HG03558 (cell line): ENCODE measurements around the gene CHRNA4.
"Not testable (repeated sequence)": the region's sequence is repeated elsewhere in the genome, so short reads cannot be mapped to it uniquely, and the experiment has no call there.

ENCODE experiments used
- ATAC-seq: cut with Tn5 transposase; IDR thresholded peaks from one replicate; pipeline ENCODE4 v1.9.1; 2021; ENCODE audit warnings: moderate number of reproducible peaks; ENCODE audit not compliant: unreplicated experiment; ENCODE audit errors: extremely low read depth

CHRNA4 gene

DNA sequence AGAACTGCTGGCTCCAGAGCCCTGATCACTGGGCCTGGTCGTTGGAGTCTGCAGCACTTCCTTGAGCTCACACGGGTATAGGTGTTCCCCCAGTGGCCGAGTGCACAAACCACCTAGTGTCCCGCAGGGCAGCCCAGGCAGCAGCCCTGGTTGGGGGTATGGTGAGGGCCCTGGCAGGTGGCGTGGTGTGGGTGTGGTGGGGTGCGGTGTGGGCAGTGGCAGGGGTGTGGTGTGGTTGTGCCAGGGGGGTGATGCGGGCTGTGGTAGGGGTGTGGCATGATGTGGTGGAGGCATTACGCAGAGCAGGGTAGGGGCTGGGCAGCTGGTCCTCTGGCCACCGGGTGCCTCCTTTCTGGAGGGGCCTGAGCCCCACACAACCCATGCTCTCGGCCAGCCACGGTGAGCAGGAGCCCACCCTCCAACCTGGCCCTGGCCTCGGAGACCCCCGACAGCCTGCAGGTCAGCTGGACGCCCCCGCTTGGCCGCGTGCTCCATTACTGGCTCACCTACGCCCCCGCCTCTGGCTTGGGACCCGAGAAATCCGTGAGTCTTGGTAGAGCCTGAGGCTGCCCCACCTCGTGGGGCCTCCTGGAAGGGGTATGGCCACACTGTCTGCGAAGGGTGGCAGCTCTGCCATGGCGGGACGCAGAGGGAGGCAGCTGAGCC, 47.7 kb downstream of the CHRNA4 start:
- no peak for ATAC-seq

DNA sequence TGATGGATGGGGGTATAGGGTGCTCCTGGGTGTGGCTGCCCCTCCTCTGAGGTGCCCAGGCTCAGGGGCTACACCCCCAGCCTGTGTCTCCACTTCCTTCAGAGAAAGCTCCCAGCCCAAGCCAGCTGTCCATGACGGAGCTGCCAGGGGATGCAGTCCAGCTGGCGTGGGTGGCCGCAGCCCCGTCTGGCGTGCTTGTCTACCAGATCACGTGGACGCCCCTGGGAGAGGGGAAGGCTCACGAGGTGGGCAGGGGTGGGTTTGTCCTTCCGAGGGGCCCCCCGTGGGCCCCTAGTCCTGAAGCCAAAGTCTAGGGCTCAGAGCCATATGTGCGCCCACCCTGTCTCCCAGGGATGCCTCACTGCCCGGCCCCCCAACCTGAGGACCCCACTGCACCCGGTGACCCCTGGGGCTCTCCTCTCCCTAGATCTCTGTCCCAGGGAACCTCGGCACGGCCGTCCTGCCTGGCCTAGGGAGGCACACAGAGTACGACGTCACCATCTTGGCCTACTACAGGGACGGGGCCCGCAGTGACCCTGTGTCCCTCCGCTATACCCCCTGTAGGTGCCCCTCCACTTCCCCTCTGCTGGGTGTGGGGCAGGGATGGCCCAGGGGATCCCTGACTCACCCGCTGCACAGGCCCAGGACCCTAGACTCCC, 48.3 kb downstream of the CHRNA4 start:
- no peak for ATAC-seq

DNA sequence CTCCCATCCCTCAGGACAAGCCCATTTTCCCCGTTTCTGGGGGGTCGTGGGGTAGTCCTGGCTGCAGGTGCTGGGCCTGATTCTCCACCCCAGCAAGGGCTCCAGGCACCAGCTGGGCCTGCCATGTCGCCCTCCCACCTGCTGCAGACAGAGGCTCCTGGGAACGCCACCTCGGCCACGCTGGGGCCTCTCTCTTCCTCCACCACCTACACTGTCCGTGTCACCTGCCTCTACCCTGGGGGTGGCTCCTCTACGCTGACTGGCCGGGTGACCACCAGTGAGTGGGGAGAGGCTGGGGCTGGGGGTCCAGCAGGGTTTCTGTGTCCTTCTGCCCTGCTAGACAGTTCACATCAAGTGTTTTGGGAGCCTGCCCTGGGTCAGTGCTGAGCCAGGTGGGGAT, 48.9 kb downstream of the CHRNA4 start:
- ATAC-seq: no peak

DNA sequence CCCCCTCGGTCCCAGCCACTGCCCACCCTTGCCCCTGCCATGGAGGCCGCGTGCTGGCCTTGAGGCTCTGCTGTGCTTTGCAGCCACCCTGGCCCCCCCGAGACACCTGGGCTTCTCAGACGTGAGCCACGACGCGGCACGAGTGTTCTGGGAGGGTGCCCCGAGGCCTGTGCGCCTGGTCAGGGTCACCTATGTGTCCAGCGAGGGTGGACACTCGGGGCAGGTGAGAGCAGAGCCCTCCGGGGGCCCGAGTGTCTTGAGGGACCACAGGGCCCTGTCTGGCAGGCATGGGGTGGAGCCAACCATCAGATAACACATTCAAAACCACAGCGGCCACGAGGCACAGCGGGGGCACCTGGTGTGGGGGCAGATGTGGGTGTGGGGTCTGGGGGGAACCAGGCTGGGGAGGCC, 49.3 kb downstream of the CHRNA4 start:
- no peak for ATAC-seq

DNA sequence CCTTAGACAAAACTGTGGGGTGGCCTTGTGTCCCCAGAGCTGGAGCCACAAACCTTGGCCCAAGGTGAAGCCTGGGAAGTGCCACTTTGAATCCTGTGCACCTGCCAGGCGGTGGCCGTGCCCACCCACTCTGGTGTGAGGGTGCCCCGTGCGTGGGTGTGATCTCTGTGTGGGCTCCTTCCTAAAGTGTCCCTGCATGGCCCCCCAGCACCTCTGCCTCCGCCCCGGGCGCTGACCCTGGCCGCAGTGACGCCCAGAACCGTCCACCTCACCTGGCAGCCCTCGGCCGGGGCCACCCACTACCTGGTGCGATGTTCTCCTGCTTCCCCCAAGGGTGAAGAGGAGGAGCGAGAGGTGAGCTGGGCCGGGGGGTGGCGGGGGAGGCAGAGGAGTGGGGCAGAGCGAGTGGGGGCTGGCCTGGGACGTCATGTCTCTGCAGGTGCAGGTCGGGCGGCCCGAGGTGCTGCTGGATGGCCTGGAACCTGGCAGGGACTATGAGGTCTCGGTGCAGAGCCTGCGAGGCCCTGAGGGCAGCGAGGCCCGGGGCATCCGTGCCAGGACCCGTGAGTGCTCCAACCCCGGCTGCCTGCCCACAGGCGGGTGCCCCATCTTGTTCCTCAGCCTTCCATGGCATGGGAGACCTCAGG, 49.8 kb downstream of the CHRNA4 start:
- ATAC-seq: no peak

DNA sequence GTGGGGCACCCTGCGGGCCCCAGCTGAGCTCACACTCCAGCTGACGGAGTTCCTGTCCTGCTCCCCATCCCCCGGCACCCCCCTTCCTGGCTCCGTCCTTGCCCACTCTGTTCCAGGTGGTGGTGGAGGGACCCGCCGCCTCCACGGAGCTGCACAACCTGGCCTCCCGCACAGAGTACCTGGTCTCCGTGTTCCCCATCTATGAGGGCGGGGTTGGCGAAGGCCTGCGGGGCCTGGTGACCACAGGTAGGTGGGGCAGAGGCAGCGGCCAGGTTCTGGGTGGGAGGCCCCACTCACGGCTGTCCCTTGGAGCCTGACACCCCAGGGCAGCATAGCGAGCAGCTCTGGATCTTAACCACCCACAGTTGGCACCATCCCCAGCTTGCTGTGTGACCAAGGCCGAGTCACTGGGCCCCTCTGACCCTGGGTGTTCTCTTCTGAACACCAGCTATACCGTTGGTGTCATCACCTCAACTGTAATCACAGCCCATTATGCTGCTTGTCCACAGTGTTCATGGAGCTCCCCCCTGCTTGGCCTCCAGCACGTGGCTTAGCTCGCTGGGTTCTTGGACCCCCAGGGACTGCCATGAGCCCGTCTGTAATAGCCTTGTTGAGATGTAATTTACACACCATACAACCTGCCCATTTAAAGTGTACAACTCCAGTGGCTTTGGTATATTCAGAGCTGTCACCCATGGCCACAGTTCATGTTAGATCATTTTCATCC, 50.7 kb downstream of the CHRNA4 start:
- no peak for ATAC-seq

DNA sequence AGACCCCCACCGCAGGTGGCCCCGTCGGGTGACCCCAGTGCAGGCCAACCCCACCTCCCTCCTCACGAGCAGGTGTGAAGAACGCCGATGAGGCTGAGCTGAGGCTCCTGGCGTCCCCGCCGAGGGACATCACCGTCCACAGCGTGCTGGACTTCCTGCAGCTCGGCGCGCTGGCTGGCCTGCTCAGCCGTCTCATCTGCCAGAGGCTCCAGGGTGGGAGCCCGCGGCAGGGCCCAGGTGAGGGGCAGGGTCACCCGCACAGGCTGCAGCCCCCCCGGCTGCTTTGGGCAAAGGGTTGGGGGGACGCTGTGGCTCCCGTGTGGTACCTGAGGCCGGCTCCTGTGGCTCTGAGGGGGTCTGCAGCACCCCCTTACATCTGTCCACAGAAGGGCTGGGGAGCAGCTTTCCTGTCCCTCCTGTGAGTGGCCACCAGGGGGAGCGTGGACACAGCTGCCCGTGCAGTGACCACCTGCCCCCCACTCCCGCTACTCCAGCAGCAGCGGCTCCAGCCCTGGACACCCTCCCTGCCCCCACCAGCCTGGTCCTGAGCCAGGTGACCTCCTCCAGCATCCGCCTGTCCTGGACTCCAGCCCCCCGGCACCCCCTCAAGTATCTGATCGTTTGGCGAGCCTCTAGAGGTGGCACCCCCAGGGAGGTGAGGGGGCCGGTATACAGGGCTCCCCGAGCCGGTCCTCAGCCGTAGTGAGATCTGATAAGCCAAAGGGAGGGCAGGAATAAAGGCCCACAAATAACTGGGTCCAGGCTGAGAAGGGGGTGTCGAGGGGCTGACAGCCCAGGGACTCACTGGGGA, 51.7 kb downstream of the CHRNA4 start:
- no peak for ATAC-seq

DNA sequence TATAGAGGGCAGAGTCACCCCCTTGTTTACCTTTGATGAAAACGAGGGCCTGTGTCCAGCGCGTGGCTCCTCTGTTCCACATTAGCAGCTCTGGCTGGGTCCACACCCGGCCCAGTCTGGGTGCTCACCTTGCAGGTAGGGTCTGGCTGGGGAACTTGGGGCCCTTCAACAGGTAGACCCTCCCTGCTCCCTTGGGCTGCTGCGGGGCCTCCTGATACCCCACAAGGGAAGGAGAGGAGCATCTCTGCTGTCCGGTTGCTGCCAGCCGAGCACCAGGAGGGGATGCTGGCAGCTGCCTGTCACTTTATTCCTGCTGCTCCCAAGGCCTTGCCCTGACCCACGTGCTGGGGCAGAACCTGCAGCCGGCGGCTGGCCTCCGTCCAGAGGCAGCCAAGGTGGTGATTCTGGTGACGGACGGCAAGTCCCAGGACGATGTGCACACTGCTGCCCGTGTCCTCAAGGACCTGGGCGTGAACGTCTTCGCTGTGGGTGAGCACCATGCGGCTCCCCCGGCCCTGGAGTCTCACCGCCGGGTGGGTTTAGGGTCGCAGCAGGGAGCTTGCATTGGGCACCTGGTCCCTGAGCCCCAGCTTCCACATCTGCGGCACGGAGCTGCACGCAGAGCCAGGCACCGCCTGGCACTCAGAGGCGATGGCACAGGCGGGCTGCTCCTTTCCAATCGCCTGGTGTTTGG, 52.8 kb downstream of the CHRNA4 start:
- ATAC-seq: no peak

DNA sequence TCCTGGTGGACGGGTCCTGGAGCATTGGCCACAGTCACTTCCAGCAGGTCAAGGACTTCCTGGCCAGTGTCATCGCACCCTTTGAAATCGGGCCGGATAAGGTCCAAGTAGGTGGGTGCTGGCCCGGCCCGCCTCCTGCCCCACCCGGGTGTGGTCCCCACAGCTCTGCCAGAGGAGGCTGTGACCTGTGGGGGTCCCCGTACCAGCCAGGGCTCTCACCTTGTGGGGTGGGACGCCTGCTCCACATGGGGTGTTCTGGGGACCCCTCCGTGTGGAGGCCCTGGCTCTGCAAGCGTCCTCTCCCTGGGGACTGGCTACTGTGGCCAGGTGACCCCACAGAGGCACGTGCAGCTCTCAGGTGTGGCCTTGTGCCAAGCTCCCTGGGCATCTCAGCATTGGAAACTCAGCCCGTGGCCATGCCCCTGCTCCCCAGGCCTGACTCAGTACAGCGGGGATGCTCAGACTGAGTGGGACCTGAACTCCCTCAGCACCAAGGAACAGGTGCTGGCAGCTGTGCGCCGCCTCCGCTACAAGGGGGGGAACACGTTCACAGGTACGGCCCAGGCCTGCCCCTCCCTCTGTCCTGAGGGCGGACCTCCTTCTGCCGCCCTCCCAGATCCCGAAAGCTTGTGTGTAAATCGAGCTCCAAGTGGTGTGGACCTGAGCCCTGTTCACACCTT, 53.5 kb downstream of the CHRNA4 start:
- ATAC-seq: no peak

DNA sequence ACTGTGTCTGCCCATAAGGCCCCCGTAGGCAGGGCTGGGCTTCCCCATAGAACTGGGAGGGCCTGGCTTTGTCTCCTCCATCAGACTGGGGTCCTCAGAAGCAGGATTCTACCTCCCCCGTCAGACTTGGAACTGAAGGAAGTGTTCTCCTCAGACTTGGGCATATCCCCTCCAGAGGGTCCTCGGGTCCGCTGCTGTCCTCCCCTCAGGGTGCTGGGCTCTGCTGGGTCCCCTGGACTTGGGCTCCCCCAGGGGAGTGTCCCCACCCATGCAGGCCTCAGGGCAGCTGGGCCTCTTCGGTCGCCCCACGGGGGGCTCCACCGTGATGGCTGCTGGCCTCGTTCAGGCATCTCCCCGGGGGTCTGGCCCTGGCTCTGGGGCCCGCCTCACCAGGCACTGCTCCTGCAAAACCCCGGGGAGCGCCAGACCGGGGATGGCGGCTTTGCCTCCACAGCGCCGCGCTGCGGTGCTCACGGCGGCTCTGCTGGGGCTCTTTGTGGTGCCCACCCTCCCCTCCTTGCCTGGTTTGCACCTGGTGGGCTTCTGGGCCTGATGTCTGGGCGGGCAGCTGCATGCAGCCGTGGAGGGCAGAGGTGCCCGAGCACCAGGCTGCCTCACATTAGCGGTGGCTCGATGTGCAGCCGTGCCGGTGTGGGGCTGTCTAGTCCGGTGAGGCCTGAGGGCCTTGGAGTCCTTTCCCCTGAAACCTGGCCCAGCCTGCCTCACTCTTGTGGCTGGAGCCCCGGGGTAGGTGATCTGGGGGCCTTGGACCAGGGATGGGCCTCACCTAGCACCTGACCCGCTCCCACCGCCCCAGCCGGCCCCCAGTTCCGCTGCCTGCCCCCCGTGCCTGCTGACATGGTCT, 54.2 kb downstream of the CHRNA4 start:
- ATAC-seq: no peak

DNA sequence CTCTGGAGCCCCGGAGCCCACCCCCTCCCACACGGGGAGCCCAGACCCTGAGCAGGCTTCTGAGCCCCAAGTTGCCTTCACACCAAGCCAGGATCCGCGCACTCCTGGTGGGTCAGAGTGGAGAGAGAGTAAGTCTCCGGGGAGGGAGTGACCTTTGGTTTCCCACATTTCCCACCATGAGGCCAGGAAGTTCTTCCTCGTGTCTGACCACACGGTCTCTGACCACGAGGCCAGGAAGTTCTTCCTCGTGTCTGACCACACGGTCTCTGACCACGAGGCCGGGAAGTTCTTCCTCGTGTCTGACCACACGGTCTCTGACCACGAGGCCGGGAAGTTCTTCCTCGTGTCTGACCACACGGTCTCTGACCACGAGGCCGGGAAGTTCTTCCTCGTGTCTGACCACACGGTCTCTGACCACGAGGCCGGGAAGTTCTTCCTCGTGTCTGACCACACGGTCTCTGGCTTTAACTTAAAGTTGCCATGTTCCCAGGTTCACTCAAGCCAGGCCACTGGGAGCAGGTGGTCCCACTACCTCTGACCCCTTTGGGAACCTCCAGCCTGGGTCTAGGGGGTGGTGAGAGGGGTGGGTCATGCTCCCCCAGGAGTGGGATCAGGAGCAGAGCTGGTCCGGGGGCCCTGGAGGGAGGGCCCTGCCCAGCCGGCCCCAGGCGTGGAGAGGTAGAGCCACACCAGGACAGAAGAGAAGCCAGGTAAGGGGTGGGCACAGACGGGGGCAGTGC, 55.0 kb downstream of the CHRNA4 start:
- ATAC-seq: not testable (repeated sequence)

DNA sequence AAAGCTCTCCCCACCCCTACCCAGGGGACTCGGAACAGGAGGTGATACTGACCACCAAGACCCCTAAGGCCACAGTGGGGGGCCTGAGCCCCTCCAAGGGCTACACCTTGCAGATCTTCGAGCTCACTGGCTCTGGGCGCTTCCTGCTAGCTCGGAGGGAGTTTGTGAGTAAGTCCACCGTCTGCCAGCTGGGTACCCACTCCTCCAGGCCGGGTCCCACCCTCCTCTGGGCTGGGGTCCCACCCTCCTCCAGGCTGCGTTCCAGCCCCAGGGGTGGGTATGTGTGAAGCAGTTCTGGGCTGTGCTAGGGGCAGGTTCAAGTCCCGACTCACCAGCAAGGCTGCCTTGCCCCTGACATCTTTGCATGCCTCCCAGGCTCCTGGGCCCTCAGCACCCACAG, 55.8 kb downstream of the CHRNA4 start:
- no peak for ATAC-seq

DNA sequence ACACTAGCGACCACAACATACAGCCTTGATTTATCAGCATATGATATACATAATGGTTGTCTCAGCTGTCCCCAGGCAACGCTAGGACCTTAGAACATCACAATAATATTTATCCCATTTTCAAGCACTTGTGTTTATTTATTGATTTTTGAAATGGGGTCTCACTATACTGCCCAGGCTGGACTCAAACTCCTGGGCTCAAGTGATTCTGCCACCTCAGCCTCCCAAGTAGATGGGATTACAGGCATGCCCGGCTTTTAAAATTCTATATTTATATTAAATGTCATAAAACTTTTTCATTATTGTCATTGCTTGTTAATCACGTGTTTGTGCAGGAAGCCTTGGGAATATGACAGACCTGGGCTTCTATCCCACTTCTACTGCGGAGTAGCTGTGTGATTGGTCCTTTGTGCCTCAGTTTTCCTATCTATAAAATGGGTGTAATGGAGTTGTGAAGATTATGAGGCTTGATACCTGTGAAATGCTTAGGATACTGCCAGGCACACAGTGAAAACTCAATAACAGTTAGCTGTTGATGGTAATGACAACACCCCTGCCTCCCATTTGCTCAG, 58.0 kb downstream of the CHRNA4 start:
- ATAC-seq: no peak

DNA sequence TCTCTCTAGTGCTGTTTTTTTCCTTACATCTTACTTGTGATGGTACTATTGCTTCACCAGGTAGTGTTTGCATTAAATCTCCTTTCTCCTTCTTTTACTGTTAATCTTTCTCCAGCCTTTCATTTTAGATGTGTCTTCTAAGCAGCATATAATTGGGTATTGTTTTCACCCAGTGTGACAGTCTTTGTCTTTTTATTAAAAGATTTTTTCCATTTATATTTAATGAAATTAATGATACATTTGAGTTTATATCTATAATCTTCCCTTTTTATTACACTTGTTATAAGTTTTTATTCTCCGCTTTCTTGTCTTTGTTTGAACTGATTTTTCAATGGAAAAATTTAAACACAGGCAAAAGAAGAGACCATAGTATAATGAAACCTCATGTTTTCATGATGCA, 59.5 kb downstream of the CHRNA4 start:
- ATAC-seq: no peak

DNA sequence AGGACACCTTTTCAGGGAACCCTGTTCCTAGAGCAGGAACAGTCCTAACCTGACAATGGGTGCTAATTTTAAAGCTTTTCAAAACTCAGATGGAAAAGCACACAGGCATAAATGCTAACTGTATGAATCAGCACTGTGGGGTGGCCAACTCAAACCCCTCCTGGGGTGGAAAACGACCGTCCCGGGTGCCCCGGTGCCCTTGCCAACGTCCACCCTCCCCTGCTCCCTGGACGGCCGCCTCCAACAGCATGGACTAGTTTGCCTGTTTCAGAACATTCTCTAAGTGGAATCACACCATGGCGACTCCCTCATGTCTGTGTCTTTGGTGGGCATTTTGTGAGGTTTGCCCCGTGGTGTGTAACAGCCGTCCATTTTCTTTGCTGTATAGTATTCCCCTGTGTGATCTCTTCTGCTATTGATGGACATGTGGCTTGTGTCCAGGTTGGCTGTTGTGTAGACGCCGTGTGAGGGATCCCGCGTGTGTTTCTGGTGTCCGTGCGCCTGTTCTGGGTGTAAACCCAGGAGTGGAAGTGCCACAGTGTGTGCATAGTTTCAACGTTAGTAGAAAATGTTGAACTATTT, 62.3 kb downstream of the CHRNA4 start:
- no peak for ATAC-seq

DNA sequence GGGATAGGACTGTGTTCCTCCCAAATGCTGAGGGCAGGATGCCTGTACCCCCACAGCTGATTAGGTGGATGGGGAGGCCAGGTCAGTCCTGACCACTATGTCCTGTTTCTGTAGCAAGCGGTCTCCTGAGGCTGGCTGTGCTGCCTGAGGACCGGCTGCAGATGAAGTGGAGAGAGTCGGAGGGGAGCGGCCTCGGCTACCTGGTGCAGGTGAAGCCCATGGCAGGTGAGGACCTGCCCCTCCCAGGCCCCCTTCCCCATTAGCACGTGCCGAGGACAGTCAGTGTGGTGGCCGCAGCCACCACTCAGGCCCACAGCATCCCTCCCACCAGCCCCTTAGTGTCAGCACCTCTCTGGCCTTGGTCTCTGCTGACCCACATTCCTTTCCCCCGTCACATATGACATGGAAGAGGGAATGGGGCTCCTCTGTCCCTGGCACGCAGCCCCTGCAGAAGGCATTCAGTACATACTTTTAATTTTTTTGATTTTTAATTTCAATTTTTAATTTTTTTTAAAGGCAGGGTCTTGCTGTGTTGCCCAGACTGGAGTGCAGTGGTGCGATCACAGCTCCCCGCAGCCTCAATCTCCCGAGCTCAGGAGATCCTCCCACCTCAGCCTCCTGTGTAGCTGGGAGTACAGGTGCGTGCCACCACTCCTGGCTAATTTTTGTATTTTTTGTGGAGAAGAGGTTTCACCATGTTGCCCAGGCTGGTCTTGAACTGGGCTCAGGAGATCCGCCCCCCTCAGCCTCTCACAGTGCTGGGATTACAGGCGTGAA, 63.2 kb downstream of the CHRNA4 start:
- ATAC-seq: no peak
